WTC11 (cell line): Measurements from ENCODE around the gene CHEK2. TPM values are rescaled to one million over a fixed set of nuclear protein-coding genes. Genes with fewer than 3 reads are reported as not detected.

Source experiments
- AR ChIP-seq: fragments of 250-450 bp; sonication (Bioruptor Pico); IDR thresholded peaks from 2 replicates; pipeline ENCODE4 v1.9.0; 2021; ENCODE audit warnings: mild to moderate bottlenecking
- ARID4B ChIP-seq: sonication (generic); formaldehyde crosslinking; IDR thresholded peaks from 2 replicates; pipeline ENCODE4 v1.8.0; 2023; ENCODE audit warnings: missing genetic modification reagents, mild to moderate bottlenecking, borderline replicate concordance
- ATF1 ChIP-seq: sonication (generic); formaldehyde crosslinking; IDR thresholded peaks from 2 replicates; pipeline ENCODE4 v1.8.1; 2023; ENCODE audit warnings: mild to moderate bottlenecking, moderate library complexity, missing genetic modification reagents
- ATF2 ChIP-seq: sonication (generic); formaldehyde crosslinking; IDR thresholded peaks from 2 replicates; pipeline ENCODE4 v1.8.1; 2022; ENCODE audit warnings: low read depth, missing genetic modification reagents, borderline replicate concordance
- ATF3 ChIP-seq: sonication (generic); formaldehyde crosslinking; conservative IDR thresholded peaks from 2 replicates; pipeline ENCODE4 v1.8.1; 2022; ENCODE audit warnings: mild to moderate bottlenecking, missing genetic modification reagents
- CTCF ChIP-seq: fragments of 200-600 bp; IDR thresholded peaks from 2 replicates; pipeline ENCODE4 v1.8.0; 2022; ENCODE audit warnings: antibody characterized with exemption
- E2F1 ChIP-seq: sonication (generic); formaldehyde crosslinking; IDR thresholded peaks from 2 replicates; pipeline ENCODE4 v1.8.0; 2022; ENCODE audit warnings: mild to moderate bottlenecking, missing genetic modification reagents
- E2F5 ChIP-seq: sonication (generic); formaldehyde crosslinking; IDR thresholded peaks from 2 replicates; pipeline ENCODE4 v1.8.1; 2022; ENCODE audit warnings: mild to moderate bottlenecking, moderate library complexity, missing genetic modification reagents
- ELF4 ChIP-seq: sonication (generic); formaldehyde crosslinking; IDR thresholded peaks from 2 replicates; pipeline ENCODE4 v1.8.1; 2022; ENCODE audit warnings: low read depth, mild to moderate bottlenecking, moderate library complexity, missing genetic modification reagents
- ESRRA ChIP-seq: sonication (generic); formaldehyde crosslinking; IDR thresholded peaks from 2 replicates; pipeline ENCODE4 v1.8.1; 2022; ENCODE audit warnings: mild to moderate bottlenecking, missing genetic modification reagents, borderline replicate concordance
- GABPB1 ChIP-seq: sonication (generic); formaldehyde crosslinking; IDR thresholded peaks from 2 replicates; pipeline ENCODE4 v1.8.1; 2023; ENCODE audit warnings: mild to moderate bottlenecking, missing genetic modification reagents
- GTF2I ChIP-seq: fragments of 250-450 bp; sonication (Bioruptor Pico); conservative IDR thresholded peaks from 2 replicates; pipeline ENCODE4 v1.4.0; 2021; ENCODE audit warnings: mild to moderate bottlenecking
- MAX ChIP-seq: sonication (generic); formaldehyde crosslinking; IDR thresholded peaks from 2 replicates; pipeline ENCODE4 v1.8.0; 2022; ENCODE audit warnings: mild to moderate bottlenecking, missing genetic modification reagents
- MYBL2 ChIP-seq: sonication (generic); formaldehyde crosslinking; IDR thresholded peaks from 2 replicates; pipeline ENCODE4 v1.8.1; 2023; ENCODE audit warnings: mild to moderate bottlenecking, moderate library complexity, missing genetic modification reagents
- NFATC4 ChIP-seq: fragments of 250-450 bp; sonication (Bioruptor Pico); IDR thresholded peaks from 2 replicates; pipeline ENCODE4 v1.9.0; 2021; ENCODE audit warnings: mild to moderate bottlenecking
- NFE2L1 ChIP-seq: sonication (generic); formaldehyde crosslinking; IDR thresholded peaks from 2 replicates; pipeline ENCODE4 v1.8.1; 2023; ENCODE audit warnings: missing genetic modification reagents
- RELA ChIP-seq: sonication (generic); formaldehyde crosslinking; IDR thresholded peaks from 2 replicates; pipeline ENCODE4 v1.8.1; 2022; ENCODE audit warnings: missing genetic modification reagents, mild to moderate bottlenecking, borderline replicate concordance
- SMAD4 ChIP-seq: sonication (generic); formaldehyde crosslinking; IDR thresholded peaks from 2 replicates; pipeline ENCODE4 v1.8.0; 2022; ENCODE audit warnings: mild to moderate bottlenecking, missing genetic modification reagents
- SP1 ChIP-seq: sonication (generic); formaldehyde crosslinking; conservative IDR thresholded peaks from 2 replicates; pipeline ENCODE4 v1.8.1; 2022; ENCODE audit warnings: missing genetic modification reagents
- TEAD1 ChIP-seq: sonication (generic); formaldehyde crosslinking; IDR thresholded peaks from 2 replicates; pipeline ENCODE4 v1.8.0; 2022; ENCODE audit warnings: mild to moderate bottlenecking, missing genetic modification reagents
- TP53 ChIP-seq: sonication (generic); formaldehyde crosslinking; IDR thresholded peaks from 2 replicates; pipeline ENCODE4 v1.8.1; 2023; ENCODE audit warnings: mild to moderate bottlenecking, missing genetic modification reagents
- ZNF121 ChIP-seq: sonication (generic); formaldehyde crosslinking; IDR thresholded peaks from 2 replicates; pipeline ENCODE4 v1.8.0; 2023; ENCODE audit warnings: missing genetic modification reagents
- ZNF219 ChIP-seq: sonication (generic); formaldehyde crosslinking; IDR thresholded peaks from 2 replicates; pipeline ENCODE4 v1.8.0; 2023; ENCODE audit warnings: missing genetic modification reagents, mild to moderate bottlenecking, borderline replicate concordance
- ZNF263 ChIP-seq: sonication (generic); formaldehyde crosslinking; IDR thresholded peaks from 2 replicates; pipeline ENCODE4 v1.8.1; 2022; ENCODE audit warnings: low read depth, mild to moderate bottlenecking, moderate library complexity, missing genetic modification reagents
- ZNF423 ChIP-seq: fragments of 250-450 bp; sonication (Bioruptor Pico); IDR thresholded peaks from 2 replicates; pipeline ENCODE4 v2.1.2; 2022; ENCODE audit warnings: mild to moderate bottlenecking, moderate library complexity
- total RNA-seq: library from RNA; stranded (reverse); gene quantifications from 3 replicates; pipeline ENCODE4 v1.2.3, GENCODE V29; 2021

The CHEK2 gene
- total RNA-seq, 1 experiment from 2014 or later: 124 TPM

GRCh38 chr22:28772633-28773460 is 31.2 kb upstream of the CHEK2 start, which contains the start of gene CCDC117 (continued):
- TF ChIP-seq RELA (CRISPR knock-in tag): no peak
- peak; percentile 26; the same call in 1 of the 2 replicates for TF ChIP-seq MAX (CRISPR knock-in tag)
- TF ChIP-seq CTCF: no peak
- TF ChIP-seq ATF3: no peak
- no peak for TF ChIP-seq ZNF423 (CRISPR knock-in tag)
- TF ChIP-seq ATF1 (CRISPR knock-in tag): no peak
- peak; percentile 79; the same call in 1 of the 2 replicates for TF ChIP-seq ESRRA
- no peak for TF ChIP-seq ELF4 (CRISPR knock-in tag)
- peak; percentile 60; the same call in 1 of the 2 replicates for TF ChIP-seq SP1 (CRISPR knock-in tag)
- no peak for TF ChIP-seq NFATC4 (CRISPR knock-in tag)
- peak; percentile 47; the same call in 1 of the 2 replicates for TF ChIP-seq GABPB1 (CRISPR knock-in tag)
- TF ChIP-seq ZNF121 (CRISPR knock-in tag): no peak
- TF ChIP-seq TP53: no peak
- no peak for TF ChIP-seq ZNF219 (CRISPR knock-in tag)
- TF ChIP-seq MYBL2 (CRISPR knock-in tag): 0 out of 2 replicates have a peak, but pooled peaks have one; percentile 42
- TF ChIP-seq ZNF263 (CRISPR knock-in tag): no peak
- TF ChIP-seq E2F1: no peak
- no peak for TF ChIP-seq NFE2L1 (CRISPR knock-in tag)
- TF ChIP-seq TEAD1 (CRISPR knock-in tag): peak; percentile 63; the same call in 1 of the 2 replicates
- TF ChIP-seq GTF2I: peak; percentile 60; the same call in 1 of the 2 replicates
- no peak for TF ChIP-seq ATF2 (CRISPR knock-in tag)
- TF ChIP-seq SMAD4: no peak
- no peak for TF ChIP-seq E2F5 (CRISPR knock-in tag)
- no peak; the same call in 1 of the 2 replicates for TF ChIP-seq ARID4B (CRISPR knock-in tag)
- TF ChIP-seq AR (CRISPR knock-in tag): no peak
